MM.1S (cell line): ENCODE results near the gene LARGE1.

ENCODE experiments used
- DNase-seq: peaks from one replicate; pipeline ENCODE4 v3.0.0-alpha.2; 2015
- H2AFZ ChIP-seq: fragments of 300-600 bp; sonication (generic); 2 replicates; pipeline ENCODE4 v1.6.0; 2016; ENCODE audit warnings: antibody characterized with exemption, low read length
- H3F3A ChIP-seq: fragments of 300-600 bp; sonication (generic); 2 replicates; pipeline ENCODE4 v1.6.1; 2016; ENCODE audit warnings: mild to moderate bottlenecking, antibody characterized with exemption, low read length, moderate library complexity, mixed read lengths; ENCODE audit not compliant: insufficient read depth
- H3K27ac ChIP-seq: fragments of 300-600 bp; sonication (generic); 2 replicates; pipeline ENCODE4 v1.5.1; 2016; ENCODE audit warnings: mild to moderate bottlenecking, low read length
- H3K27me3 ChIP-seq: fragments of 300-600 bp; sonication (generic); replicated peaks from 2 replicates; pipeline ENCODE4 v1.6.0; 2016; ENCODE audit warnings: low read length; ENCODE audit not compliant: insufficient read depth
- H3K36me3 ChIP-seq: fragments of 300-600 bp; sonication (generic); replicated peaks from 2 replicates; pipeline ENCODE4 v1.6.1; 2016; ENCODE audit warnings: mild to moderate bottlenecking, low read length, mixed read lengths; ENCODE audit not compliant: insufficient read depth
- H3K4me1 ChIP-seq: fragments of 300-600 bp; sonication (generic); 2 replicates; pipeline ENCODE4 v1.6.1; 2016; ENCODE audit warnings: low read length, mixed read lengths
- H3K4me2 ChIP-seq: fragments of 300-600 bp; sonication (generic); 2 replicates; pipeline ENCODE4 v1.6.0; 2016; ENCODE audit warnings: low read depth, low read length
- H3K4me3 ChIP-seq: fragments of 300-600 bp; sonication (generic); 2 replicates; pipeline ENCODE4 v1.5.1; 2016; ENCODE audit warnings: low read length, mixed read lengths
- H3K79me2 ChIP-seq: fragments of 300-600 bp; sonication (generic); 2 replicates; pipeline ENCODE4 v1.6.1; 2016; ENCODE audit warnings: mixed run types, low read length, mixed read lengths
- H3K9ac ChIP-seq: fragments of 300-600 bp; sonication (generic); 2 replicates; pipeline ENCODE4 v1.6.1; 2016; ENCODE audit warnings: low read length, mixed read lengths
- H3K9me2 ChIP-seq: fragments of 300-600 bp; sonication (generic); replicated peaks from 2 replicates; pipeline ENCODE4 v1.6.1; 2016; ENCODE audit warnings: mild to moderate bottlenecking, low read length, mixed read lengths; ENCODE audit not compliant: insufficient read depth
- H3K9me3 ChIP-seq: fragments of 300-600 bp; sonication (generic); replicated peaks from 2 replicates; pipeline ENCODE4 v1.6.1; 2016; ENCODE audit warnings: mild to moderate bottlenecking, low read length, mixed read lengths; ENCODE audit not compliant: insufficient read depth
- H4K20me1 ChIP-seq: fragments of 300-600 bp; sonication (generic); 2 replicates; pipeline ENCODE4 v1.6.1; 2016; ENCODE audit warnings: mild to moderate bottlenecking, low read length, moderate library complexity, mixed read lengths; ENCODE audit not compliant: insufficient read depth
- CTCF ChIP-seq: fragments of 300-600 bp; sonication (generic); IDR thresholded peaks from 2 replicates; pipeline ENCODE4 v1.5.1; 2016; ENCODE audit warnings: antibody characterized with exemption, low read length, mixed read lengths
- EZH2 ChIP-seq: fragments of 300-600 bp; sonication (generic); optimal IDR thresholded peaks from 2 replicates; pipeline ENCODE3; 2017; ENCODE audit warnings: low read depth, mild to moderate bottlenecking, antibody characterized with exemption, low read length, mixed read lengths
- EZH2phosphoT487 ChIP-seq: fragments of 300-600 bp; sonication (generic); IDR thresholded peaks from 2 replicates; pipeline ENCODE4 v1.6.1; 2018; ENCODE audit warnings: antibody characterized with exemption, low read length

The LARGE1 gene

GRCh38 chr22:33788927-33789326, 131.3 kb downstream of the LARGE1 start:
- no peaks in the 10 kb centered on the region for H3K27me3 ChIP-seq
- TF ChIP-seq CTCF: no peak
- H3K9me2 ChIP-seq: no peaks in the 10 kb centered on the region

GRCh38 chr22:33787645-33788456, 132.4 kb downstream of the LARGE1 start:
- peak; percentile 45 for DNase-seq
- H3K4me2 ChIP-seq: 0 out of 2 replicates have a peak overlapping the region, but pooled peaks have one; percentile 7
- peaks cover 23% of the 10 kb centered on the region for H3K4me1 ChIP-seq
- H3K9ac ChIP-seq: no peak overlapping the region
- H3K27me3 ChIP-seq: no peaks in the 10 kb centered on the region
- H3K4me3 ChIP-seq: no peak overlapping the region
- H3F3A ChIP-seq: 0 out of 2 replicates have a peak, but pooled peaks cover 7% of the 10 kb centered on the region
- no peaks in the 10 kb centered on the region for H3K9me2 ChIP-seq
- no peak overlapping the region for H2AFZ ChIP-seq
- no peak for TF ChIP-seq CTCF
- no peak for TF ChIP-seq EZH2
- no peak for TF ChIP-seq EZH2phosphoT487
- no peaks in the 10 kb centered on the region for H3K36me3 ChIP-seq
- H3K79me2 ChIP-seq: peaks cover 88% of the 10 kb centered on the region
- no peaks in the 10 kb centered on the region for H4K20me1 ChIP-seq
- H3K27ac ChIP-seq: peak overlapping the region; percentile 49; the same call in 1 of the 2 replicates
- no peaks in the 10 kb centered on the region for H3K9me3 ChIP-seq

More at GRCh38 chr22:33788927-33789326, 131.3 kb downstream of the LARGE1 start:
- H3K9ac ChIP-seq: no peak overlapping the region
- no peaks in the 10 kb centered on the region for H3K9me3 ChIP-seq
- no peak overlapping the region for H3K4me3 ChIP-seq
- no peak overlapping the region for H3K27ac ChIP-seq
- H2AFZ ChIP-seq: no peak overlapping the region
- H3K79me2 ChIP-seq: peaks cover 88% of the 10 kb centered on the region
- no peaks in the 10 kb centered on the region for H4K20me1 ChIP-seq
- H3K4me2 ChIP-seq: no peak overlapping the region
- no peak for DNase-seq
- H3K36me3 ChIP-seq: no peaks in the 10 kb centered on the region
- 0 out of 2 replicates have a peak, but pooled peaks cover 7% of the 10 kb centered on the region for H3F3A ChIP-seq
- peaks cover 23% of the 10 kb centered on the region for H3K4me1 ChIP-seq

GRCh38 chr22:33786149-33786548, 134.1 kb downstream of the LARGE1 start:
- H2AFZ ChIP-seq: no peak overlapping the region
- peaks cover 86% of the 10 kb centered on the region for H3K79me2 ChIP-seq
- H3K9me3 ChIP-seq: no peaks in the 10 kb centered on the region
- no peak overlapping the region for H3K4me3 ChIP-seq
- no peak overlapping the region for H3K9ac ChIP-seq
- peaks cover 23% of the 10 kb centered on the region for H3K4me1 ChIP-seq
- no peaks in the 10 kb centered on the region for H4K20me1 ChIP-seq
- H3K36me3 ChIP-seq: no peaks in the 10 kb centered on the region
- H3K27ac ChIP-seq: peak overlapping the region; percentile 33; the same call in 1 of the 2 replicates
- no peak for TF ChIP-seq CTCF
- TF ChIP-seq EZH2: no peak
- TF ChIP-seq EZH2phosphoT487: no peak
- H3K27me3 ChIP-seq: no peaks in the 10 kb centered on the region
- no peak for DNase-seq
- no peaks in the 10 kb centered on the region for H3K9me2 ChIP-seq
- 0 out of 2 replicates have a peak, but pooled peaks cover 7% of the 10 kb centered on the region for H3F3A ChIP-seq
- H3K4me2 ChIP-seq: no peak overlapping the region
